Neural cell (in vitro differentiated cells): ENCODE data around the gene SPINK6. TPM values are rescaled to one million over a fixed set of nuclear protein-coding genes. Genes with fewer than 3 reads are reported as not detected.

Source experiments
- H2AFZ ChIP-seq: fragments of 200-600, 300-800 bp; sonication (generic), shearing (Covaris generic); 2 replicates; pipeline ENCODE4 v1.6.0; 2014; ENCODE audit warnings: low read depth, mild to moderate bottlenecking, antibody characterized with exemption, low read length, moderate library complexity
- H3F3A ChIP-seq: fragments of 200-600 bp; shearing (Covaris generic); 2 replicates; pipeline ENCODE4 v1.6.1; 2016; ENCODE audit warnings: mild to moderate bottlenecking, moderate library complexity, mixed read lengths, antibody characterized with exemption, low read length; ENCODE audit not compliant: insufficient read depth, poor library complexity, severe bottlenecking
- H3K27ac ChIP-seq: fragments of 200-600, 300-800 bp; sonication (generic), shearing (Covaris generic); 2 replicates; pipeline ENCODE4 v1.5.1; 2014; ENCODE audit warnings: mild to moderate bottlenecking, low read length, moderate library complexity
- H3K27me3 ChIP-seq: fragments of 300-800, 200-600 bp; sonication (generic), shearing (Covaris generic); 2 replicates; pipeline ENCODE4 v1.6.0; 2014; ENCODE audit warnings: mild to moderate bottlenecking, low read depth, low read length, moderate library complexity; ENCODE audit not compliant: insufficient read depth
- H3K36me3 ChIP-seq: fragments of 300-800, 200-600 bp; sonication (generic), shearing (Covaris generic); 2 replicates; pipeline ENCODE4 v1.5.1; 2014; ENCODE audit warnings: mild to moderate bottlenecking, antibody characterized with exemption, low read length, moderate library complexity; ENCODE audit not compliant: insufficient read depth
- H3K4me2 ChIP-seq: fragments of 300-800, 200-600 bp; sonication (generic), shearing (Covaris generic); 2 replicates; pipeline ENCODE4 v1.6.0; 2014; ENCODE audit warnings: mild to moderate bottlenecking, low read length
- H3K4me3 ChIP-seq: fragments of 300-800, 200-600 bp; sonication (generic), shearing (Covaris generic); 2 replicates; pipeline ENCODE4 v1.5.1; 2014; ENCODE audit warnings: mild to moderate bottlenecking, low read length, moderate library complexity
- H3K79me2 ChIP-seq: fragments of 200-600 bp; shearing (Covaris generic); replicated peaks from 2 replicates; pipeline ENCODE4 v1.6.0; 2014; ENCODE audit warnings: mild to moderate bottlenecking, low read length, moderate library complexity; ENCODE audit not compliant: insufficient read depth
- H3K9ac ChIP-seq: fragments of 300-800, 200-600 bp; sonication (generic), shearing (Covaris generic); 2 replicates; pipeline ENCODE4 v1.6.1; 2016; ENCODE audit warnings: mild to moderate bottlenecking, low read length, mixed read lengths
- H3K9me2 ChIP-seq: fragments of 200-600 bp; shearing (Covaris generic); 2 replicates; pipeline ENCODE4 v1.6.1; 2016; ENCODE audit warnings: mild to moderate bottlenecking, low read length, mixed read lengths; ENCODE audit not compliant: insufficient read depth
- H3K9me3 ChIP-seq: fragments of 200-600, 300-800 bp; sonication (generic), shearing (Covaris generic); 2 replicates; pipeline ENCODE4 v1.6.1; 2016; ENCODE audit warnings: mild to moderate bottlenecking, mixed run types, low read length, moderate library complexity, mixed read lengths
- H4K20me1 ChIP-seq: fragments of 200-600 bp; shearing (Covaris generic); 2 replicates; pipeline ENCODE4 v1.6.1; 2016; ENCODE audit warnings: mild to moderate bottlenecking, mixed run types; ENCODE audit not compliant: insufficient read depth
- EP300 ChIP-seq: fragments of 450-650 bp; conservative IDR thresholded peaks from 2 replicates; pipeline ENCODE4 v1.6.1; 2014; ENCODE audit warnings: antibody characterized with exemption, mild to moderate bottlenecking, moderate library complexity; ENCODE audit not compliant: poor library complexity, severe bottlenecking
- EZH2 ChIP-seq: fragments of 200-600, 300-800 bp; shearing (Covaris generic), sonication (generic); IDR thresholded peaks from 2 replicates; pipeline ENCODE4 v1.6.1; 2014; ENCODE audit warnings: antibody characterized with exemption, low read length, borderline replicate concordance, mild to moderate bottlenecking; ENCODE audit not compliant: insufficient read depth, poor library complexity, severe bottlenecking
- MXI1 ChIP-seq: fragments of 450-650 bp; conservative IDR thresholded peaks from 2 replicates; pipeline ENCODE4 v1.6.1; 2014; ENCODE audit warnings: antibody characterized with exemption, mild to moderate bottlenecking; ENCODE audit not compliant: poor library complexity, severe bottlenecking
- POLR2AphosphoS5 ChIP-seq: IDR thresholded peaks from 2 replicates; pipeline ENCODE4 v1.6.1; 2012
- RAD21 ChIP-seq: fragments of 450-650 bp; conservative IDR thresholded peaks from 2 replicates; pipeline ENCODE4 v1.6.1; 2014; ENCODE audit warnings: antibody characterized with exemption, mild to moderate bottlenecking, moderate library complexity
- SMC3 ChIP-seq: fragments of 450-650 bp; conservative IDR thresholded peaks from 2 replicates; pipeline ENCODE4 v1.6.1; 2014; ENCODE audit warnings: antibody characterized with exemption, mild to moderate bottlenecking, moderate library complexity; ENCODE audit not compliant: poor library complexity
- TAF1 ChIP-seq: IDR thresholded peaks from 2 replicates; pipeline ENCODE4 v1.6.1; 2012; ENCODE audit warnings: low read depth
- polyA plus RNA-seq: library from polyadenylated mRNA; depleted of rRNA; stranded (reverse); fragments of >200 nt; gene quantifications from 2 replicates; pipeline ENCODE4 v1.2.3, GENCODE V29; 2014
- small RNA-seq, 3 experiments: library from RNA; depleted of rRNA; stranded (forward); fragments of <200 nt; gene quantifications; one replicate each; pipeline ENCODE3, GENCODE V24; 2012
- TF ChIP-seq, protein P1 (sequence below): IDR thresholded peaks from 2 replicates; pipeline ENCODE4 v1.6.1; 2012; ENCODE audit warnings: borderline replicate concordance
- TF ChIP-seq, protein P2 (sequence below): fragments of 450-650 bp; IDR thresholded peaks from 2 replicates; pipeline ENCODE4 v1.5.1; 2014; ENCODE audit warnings: antibody characterized with exemption, mild to moderate bottlenecking, moderate library complexity; ENCODE audit not compliant: poor library complexity, severe bottlenecking

Gene SPINK6
- polyA plus RNA-seq, 1 donor from 2014 or later = not detected

DNA sequence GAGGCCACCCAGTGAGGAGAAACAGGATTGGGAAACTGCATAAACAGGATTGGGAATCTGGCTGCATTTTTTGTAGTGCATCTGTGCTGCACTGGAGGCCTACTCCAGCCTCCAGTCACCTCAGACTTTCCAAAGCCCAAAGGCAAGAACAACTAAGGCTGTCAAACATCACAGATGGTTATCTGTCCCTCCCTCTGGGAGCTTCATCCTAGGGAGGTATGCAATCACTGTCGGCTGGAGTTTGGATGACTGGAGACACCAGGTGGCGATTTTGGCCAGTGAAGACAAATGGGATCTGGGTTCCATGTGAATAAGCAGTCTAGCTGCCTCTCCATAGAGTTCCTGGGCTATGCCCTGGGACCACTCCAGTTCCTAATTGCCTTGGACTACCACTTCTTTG is 56.4 kb downstream of the SPINK6 start:
- no peak overlapping the region for H3K27ac ChIP-seq
- no peaks in the 10 kb centered on the region for H3K27me3 ChIP-seq
- TF ChIP-seq MXI1 (no peak), SMC3 (no peak), EP300 (no peak), TAF1 (no peak), POLR2AphosphoS5 (no peak), EZH2 (no peak), RAD21 (no peak)
- TF ChIP-seq, protein P1, sequence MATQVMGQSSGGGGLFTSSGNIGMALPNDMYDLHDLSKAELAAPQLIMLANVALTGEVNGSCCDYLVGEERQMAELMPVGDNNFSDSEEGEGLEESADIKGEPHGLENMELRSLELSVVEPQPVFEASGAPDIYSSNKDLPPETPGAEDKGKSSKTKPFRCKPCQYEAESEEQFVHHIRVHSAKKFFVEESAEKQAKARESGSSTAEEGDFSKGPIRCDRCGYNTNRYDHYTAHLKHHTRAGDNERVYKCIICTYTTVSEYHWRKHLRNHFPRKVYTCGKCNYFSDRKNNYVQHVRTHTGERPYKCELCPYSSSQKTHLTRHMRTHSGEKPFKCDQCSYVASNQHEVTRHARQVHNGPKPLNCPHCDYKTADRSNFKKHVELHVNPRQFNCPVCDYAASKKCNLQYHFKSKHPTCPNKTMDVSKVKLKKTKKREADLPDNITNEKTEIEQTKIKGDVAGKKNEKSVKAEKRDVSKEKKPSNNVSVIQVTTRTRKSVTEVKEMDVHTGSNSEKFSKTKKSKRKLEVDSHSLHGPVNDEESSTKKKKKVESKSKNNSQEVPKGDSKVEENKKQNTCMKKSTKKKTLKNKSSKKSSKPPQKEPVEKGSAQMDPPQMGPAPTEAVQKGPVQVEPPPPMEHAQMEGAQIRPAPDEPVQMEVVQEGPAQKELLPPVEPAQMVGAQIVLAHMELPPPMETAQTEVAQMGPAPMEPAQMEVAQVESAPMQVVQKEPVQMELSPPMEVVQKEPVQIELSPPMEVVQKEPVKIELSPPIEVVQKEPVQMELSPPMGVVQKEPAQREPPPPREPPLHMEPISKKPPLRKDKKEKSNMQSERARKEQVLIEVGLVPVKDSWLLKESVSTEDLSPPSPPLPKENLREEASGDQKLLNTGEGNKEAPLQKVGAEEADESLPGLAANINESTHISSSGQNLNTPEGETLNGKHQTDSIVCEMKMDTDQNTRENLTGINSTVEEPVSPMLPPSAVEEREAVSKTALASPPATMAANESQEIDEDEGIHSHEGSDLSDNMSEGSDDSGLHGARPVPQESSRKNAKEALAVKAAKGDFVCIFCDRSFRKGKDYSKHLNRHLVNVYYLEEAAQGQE = no peak
- TF ChIP-seq, protein P2, sequence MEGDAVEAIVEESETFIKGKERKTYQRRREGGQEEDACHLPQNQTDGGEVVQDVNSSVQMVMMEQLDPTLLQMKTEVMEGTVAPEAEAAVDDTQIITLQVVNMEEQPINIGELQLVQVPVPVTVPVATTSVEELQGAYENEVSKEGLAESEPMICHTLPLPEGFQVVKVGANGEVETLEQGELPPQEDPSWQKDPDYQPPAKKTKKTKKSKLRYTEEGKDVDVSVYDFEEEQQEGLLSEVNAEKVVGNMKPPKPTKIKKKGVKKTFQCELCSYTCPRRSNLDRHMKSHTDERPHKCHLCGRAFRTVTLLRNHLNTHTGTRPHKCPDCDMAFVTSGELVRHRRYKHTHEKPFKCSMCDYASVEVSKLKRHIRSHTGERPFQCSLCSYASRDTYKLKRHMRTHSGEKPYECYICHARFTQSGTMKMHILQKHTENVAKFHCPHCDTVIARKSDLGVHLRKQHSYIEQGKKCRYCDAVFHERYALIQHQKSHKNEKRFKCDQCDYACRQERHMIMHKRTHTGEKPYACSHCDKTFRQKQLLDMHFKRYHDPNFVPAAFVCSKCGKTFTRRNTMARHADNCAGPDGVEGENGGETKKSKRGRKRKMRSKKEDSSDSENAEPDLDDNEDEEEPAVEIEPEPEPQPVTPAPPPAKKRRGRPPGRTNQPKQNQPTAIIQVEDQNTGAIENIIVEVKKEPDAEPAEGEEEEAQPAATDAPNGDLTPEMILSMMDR = no peak
- no peaks in the 10 kb centered on the region for H3K79me2 ChIP-seq
- no peak overlapping the region for H3K4me2 ChIP-seq
- peaks cover 11% of the 10 kb centered on the region for H3K9me3 ChIP-seq
- H3K36me3 ChIP-seq = no peaks in the 10 kb centered on the region
- no peak overlapping the region for H3K4me3 ChIP-seq
- no peaks in the 10 kb centered on the region for H3F3A ChIP-seq
- H2AFZ ChIP-seq = no peak overlapping the region
- no peaks in the 10 kb centered on the region for H4K20me1 ChIP-seq
- no peaks in the 10 kb centered on the region for H3K9me2 ChIP-seq
- H3K9ac ChIP-seq = no peak overlapping the region

DNA sequence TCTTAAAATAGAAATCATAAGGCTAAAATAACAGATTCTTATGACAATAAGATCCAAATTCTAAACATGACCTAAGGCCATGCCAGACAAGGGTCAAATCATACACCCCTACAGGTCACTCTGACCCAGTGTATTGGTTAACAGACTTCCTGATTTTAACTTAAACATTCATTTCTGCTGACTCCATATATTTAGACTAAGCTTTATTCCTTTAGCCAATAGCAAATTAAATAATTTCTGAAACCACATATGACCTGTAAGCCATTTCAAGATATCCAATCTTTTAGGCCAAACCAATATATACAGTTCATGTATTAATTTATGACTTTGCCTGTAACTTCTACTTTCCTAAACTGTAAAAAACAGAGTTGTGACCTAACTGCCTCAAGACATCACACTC is 58.4 kb downstream of the SPINK6 start:
- no peak overlapping the region for H3K9ac ChIP-seq
- H3K9me2 ChIP-seq = no peaks in the 10 kb centered on the region
- H4K20me1 ChIP-seq = no peaks in the 10 kb centered on the region
- H3K27ac ChIP-seq = no peak overlapping the region
- no peak overlapping the region for H2AFZ ChIP-seq
- TF ChIP-seq, protein P1 = no peak
- TF ChIP-seq SMC3 = no peak
- no peak for TF ChIP-seq MXI1
- TF ChIP-seq RAD21 = no peak
- TF ChIP-seq EZH2 = no peak
- no peak for TF ChIP-seq POLR2AphosphoS5
- no peak for TF ChIP-seq EP300
- TF ChIP-seq TAF1 = no peak
- no peaks in the 10 kb centered on the region for H3F3A ChIP-seq
- peaks cover 11% of the 10 kb centered on the region for H3K9me3 ChIP-seq
- H3K4me2 ChIP-seq = no peak overlapping the region
- H3K27me3 ChIP-seq = no peaks in the 10 kb centered on the region
- H3K4me3 ChIP-seq = no peak overlapping the region
- no peaks in the 10 kb centered on the region for H3K79me2 ChIP-seq
- H3K36me3 ChIP-seq = no peaks in the 10 kb centered on the region

Small RNA genes lying within 50 kb of the gene (small RNA-seq; reads per million reads assigned to genes)
- gene HMGN1P16 = 0 reads per million in 3 experiments

Other genes starting within 250 kb of the SPINK6 start
- 1.8 and 3.7 TPM in 2 replicates for gene SPINK5, start 139.1 kb upstream of the SPINK6 start, polyA plus RNA-seq
- not detected in 2 replicates for gene SPINK14, start 34.5 kb upstream of the SPINK6 start, polyA plus RNA-seq
- gene MARCOL, start 35.5 kb downstream of the SPINK6 start, polyA plus RNA-seq = not detected in 2 replicates
- gene SPINK13, start 65.8 kb downstream of the SPINK6 start, polyA plus RNA-seq = not detected in 2 replicates
- not detected in 2 replicates for gene SPINK7, start 109.4 kb downstream of the SPINK6 start, polyA plus RNA-seq
- not detected in 2 replicates for gene SPINK9, start 132.5 kb downstream of the SPINK6 start, polyA plus RNA-seq
- 45.1 and 69.1 TPM in 2 replicates for gene FBXO38, start 180.9 kb downstream of the SPINK6 start, polyA plus RNA-seq